Upper lobe of left lung (tissue), 4 donors: ENCODE results near the gene OR2L2.

ENCODE experiments used
- CTCF ChIP-seq, 6 experiments: fragments of 450-650 bp in 4 of 6; fragments of 200-600 bp in 2 of 6; sonication (generic) in 2 of 6; IDR thresholded peaks; one replicate each; pipeline ENCODE4 v1.5.1; 2016 to 2019; ENCODE audit warnings: antibody characterized with exemption in 6 of 6
- EP300 ChIP-seq, 4 donors: sonication (generic); formaldehyde crosslinking; IDR thresholded peaks; one replicate each; pipeline ENCODE4 v1.5.1; 2017; ENCODE audit warnings: antibody characterized with exemption in 4 of 4, control low read depth in 2 of 4
- POLR2A ChIP-seq, 4 donors: fragments of 450-650 bp; IDR thresholded peaks; one replicate each; pipeline ENCODE4 v1.5.1; 2016 to 2017; ENCODE audit warnings: antibody characterized with exemption in 4 of 4, mild to moderate bottlenecking in 2 of 4
- POLR2AphosphoS5 ChIP-seq, 2 donors: sonication (generic); formaldehyde crosslinking; IDR thresholded peaks; one replicate each; pipeline ENCODE4 v1.5.1; 2017; ENCODE audit warnings: antibody characterized with exemption in 2 of 2

- TF ChIP-seq POLR2AphosphoS5 (IDR thresholded peaks at IDR 0.05) (no peak), CTCF (IDR thresholded peaks at IDR 0.05) (no peak), POLR2A (IDR thresholded peaks at IDR 0.05) (no peak), EP300 (IDR thresholded peaks at IDR 0.05) (no peak)
Measured at GRCh38 chr1:248065604-248066003, 35.7 kb downstream of the OR2L2 start.
